ENCODE data around the gene CLEC16A.

CLEC16A gene

GRCh38 chr16:11165894-11166665 lies 221.7 kb downstream of the CLEC16A start:
- DNase-seq: no peak

- DNase-seq: no peak
These were observed 223.2 kb downstream of the CLEC16A start for GRCh38 chr16:11167581-11167980.

- no peak for DNase-seq
These were observed 224.2 kb downstream of the CLEC16A start for GRCh38 chr16:11168386-11169051.

- DNase-seq: no peak
These were observed 225.3 kb downstream of the CLEC16A start for GRCh38 chr16:11169641-11170040.

GRCh38 chr16:11170201-11170600 lies 225.8 kb downstream of the CLEC16A start:
- no peak for DNase-seq

GRCh38 chr16:11170696-11171447 lies 226.5 kb downstream of the CLEC16A start:
- no peak for DNase-seq

- no peak for DNase-seq
These were observed 227.0 kb downstream of the CLEC16A start for GRCh38 chr16:11171448-11171709.

- DNase-seq: no peak
These were observed 227.5 kb downstream of the CLEC16A start for GRCh38 chr16:11171757-11172299.

- DNase-seq: no peak
These were observed 229.1 kb downstream of the CLEC16A start for GRCh38 chr16:11173426-11173825.

GRCh38 chr16:11174141-11174540 lies 229.8 kb downstream of the CLEC16A start:
- no peak for DNase-seq

GRCh38 chr16:11175106-11175786 lies 230.9 kb downstream of the CLEC16A start:
- DNase-seq: no peak

- DNase-seq: peak; percentile 71
These were observed 231.5 kb downstream of the CLEC16A start for GRCh38 chr16:11175787-11176341.

- DNase-seq: no peak
These were observed 233.3 kb downstream of the CLEC16A start for GRCh38 chr16:11177578-11178160.

- DNase-seq: no peak
These were observed 234.1 kb downstream of the CLEC16A start for GRCh38 chr16:11178424-11178823.

GRCh38 chr16:11179574-11179973 lies 235.2 kb downstream of the CLEC16A start:
- no peak for DNase-seq

GRCh38 chr16:11180489-11180888 lies 236.1 kb downstream of the CLEC16A start:
- DNase-seq: peak; percentile 40

- DNase-seq: no peak
These were observed 237.0 kb downstream of the CLEC16A start for GRCh38 chr16:11181242-11181898.

GRCh38 chr16:11181899-11182279 lies 237.5 kb downstream of the CLEC16A start:
- peak; percentile 50 for DNase-seq

- no peak for DNase-seq
These were observed 238.0 kb downstream of the CLEC16A start for GRCh38 chr16:11182411-11182810.

- DNase-seq: no peak
These were observed 238.9 kb downstream of the CLEC16A start for GRCh38 chr16:11183035-11183812.

GRCh38 chr16:11183951-11184350 lies 239.6 kb downstream of the CLEC16A start:
- DNase-seq: no peak
